Uterus (tissue), 4 donors: ENCODE data around the gene POPDC2. TPM values are rescaled to one million over a fixed set of nuclear protein-coding genes. Genes with fewer than 3 reads are reported as not detected.
"Not testable (repeated sequence)": the region's sequence is repeated elsewhere in the genome, so short reads cannot be mapped to it uniquely, and the experiment has no call there.

Experiments
- DNase-seq, 2 donors: peaks; one replicate each; pipeline ENCODE4 v3.0.0-alpha.2; 2019 to 2020
- H3K27ac ChIP-seq, 2 donors: fragments of 200-600 bp; sonication (generic); 1 replicate in 1 of 2; 2 replicates in 1 of 2; pipeline ENCODE4 v1.5.1; 2016 to 2018
- H3K27me3 ChIP-seq, 2 donors: fragments of 200-600 bp; sonication (generic); one replicate each; pipeline ENCODE4 v1.5.1; 2018 to 2019; ENCODE audit warnings: control low read depth in 1 of 2
- H3K36me3 ChIP-seq, 2 donors: fragments of 200-600 bp; sonication (generic); one replicate each; pipeline ENCODE4 v1.5.1; 2019; ENCODE audit warnings: control low read depth in 1 of 2
- H3K4me1 ChIP-seq, 2 donors: fragments of 200-600 bp; sonication (generic); one replicate each; pipeline ENCODE4 v1.5.1; 2018 to 2019; ENCODE audit warnings: control low read depth in 1 of 2
- H3K4me3 ChIP-seq, 2 donors: fragments of 200-600 bp; sonication (generic); 1 replicate in 1 of 2; 2 replicates in 1 of 2; pipeline ENCODE4 v1.5.1; 2018 to 2019; ENCODE audit warnings: mild to moderate bottlenecking in 1 of 2
- H3K9me3 ChIP-seq, 2 donors: fragments of 200-600 bp; sonication (generic); one replicate each; pipeline ENCODE4 v1.5.1; 2019; ENCODE audit warnings: control low read depth in 1 of 2
- CTCF ChIP-seq, 4 experiments: fragments of 200-600 bp in 2 of 4; fragments of 450-650 bp in 2 of 4; sonication (generic) in 2 of 4; IDR thresholded peaks; one replicate each; pipeline ENCODE4 v1.5.1; 2016 to 2019; ENCODE audit warnings: antibody characterized with exemption in 4 of 4, mild to moderate bottlenecking in 2 of 4, moderate library complexity in 1 of 4
- POLR2A ChIP-seq, 2 donors: fragments of 450-650 bp; IDR thresholded peaks; one replicate each; pipeline ENCODE4 v1.6.1; 2016; ENCODE audit warnings: antibody characterized with exemption in 2 of 2, mild to moderate bottlenecking in 1 of 2, moderate library complexity in 1 of 2
- intact Hi-C: fragments of 100-400 bp; cut with DNase I; formaldehyde crosslinking; loops from one replicate; pipeline ENCODE4 v1.15.1; 2023; ENCODE audit warnings: low total_unique reads
- total RNA-seq, 4 donors: library from RNA; depleted of rRNA in 3 of 4; stranded (reverse); fragments of >200 nt in 3 of 4; gene quantifications; one replicate each; pipeline versions ENCODE4 v1.1.0 to v1.2.4, GENCODE V29; 2014 to 2023
- donor health status: DM: yes; HTN: yes; CAD: no.

POPDC2 gene
- total RNA-seq, 4 donors from 2014 or later = 4.9 to 35.3 (median 7.9) TPM

- intact Hi-C loops = no loop called here
- no peaks in the 10 kb centered on the region for H3K4me1 ChIP-seq
- H3K27ac ChIP-seq = no peak overlapping the region
- TF ChIP-seq CTCF (IDR thresholded peaks at IDR 0.05) = no peak
- no peaks in the 10 kb centered on the region for H3K36me3 ChIP-seq
- no peaks in the 10 kb centered on the region for H3K27me3 ChIP-seq
- DNase-seq = no peak
- no peaks in the 10 kb centered on the region for H3K9me3 ChIP-seq
- no peak overlapping the region for H3K4me3 ChIP-seq
Observed at GRCh38 chr3:119596398-119596797, 64.0 kb downstream of the POPDC2 start.

- DNase-seq = no peak
- no peak for TF ChIP-seq POLR2A (IDR thresholded peaks at IDR 0.05)
- TF ChIP-seq CTCF (IDR thresholded peaks at IDR 0.05) = no peak
- intact Hi-C loops = no loop called here
- H3K9me3 ChIP-seq = no peaks in the 10 kb centered on the region
- no peak overlapping the region for H3K4me3 ChIP-seq
- no peaks in the 10 kb centered on the region for H3K36me3 ChIP-seq
- H3K27ac ChIP-seq = no peak overlapping the region
- no peaks in the 10 kb centered on the region for H3K4me1 ChIP-seq
- H3K27me3 ChIP-seq = no peaks in the 10 kb centered on the region
Observed at GRCh38 chr3:119595639-119596334, 64.6 kb downstream of the POPDC2 start.

GRCh38 chr3:119594929-119595328 is 65.5 kb downstream of the POPDC2 start:
- H3K27ac ChIP-seq, H3K9me3 ChIP-seq, H3K4me3 ChIP-seq, H3K27me3 ChIP-seq, H3K36me3 ChIP-seq, intact Hi-C loops, DNase-seq, H3K4me1 ChIP-seq: not testable (repeated sequence)

- Histone ChIP-seq H3K27ac (no peak overlapping the region), H3K9me3 (no peaks in the 10 kb centered on the region), H3K4me1 (no peaks in the 10 kb centered on the region), H3K27me3 (no peaks in the 10 kb centered on the region), H3K4me3 (no peak overlapping the region), H3K36me3 (no peaks in the 10 kb centered on the region)
- intact Hi-C loops = no loop called here
- DNase-seq = no peak
- no peak for TF ChIP-seq CTCF (IDR thresholded peaks at IDR 0.05)
- no peak for TF ChIP-seq POLR2A (IDR thresholded peaks at IDR 0.05)
Observed at GRCh38 chr3:119594066-119594465, 66.3 kb downstream of the POPDC2 start.

GRCh38 chr3:119592861-119593260 is 67.5 kb downstream of the POPDC2 start:
- Histone ChIP-seq H3K4me1 (no peaks in the 10 kb centered on the region), H3K36me3 (no peaks in the 10 kb centered on the region), H3K27me3 (no peaks in the 10 kb centered on the region), H3K9me3 (no peaks in the 10 kb centered on the region), H3K27ac (no peak overlapping the region), H3K4me3 (no peak overlapping the region)
- intact Hi-C loops = no loop called here
- TF ChIP-seq POLR2A (IDR thresholded peaks at IDR 0.05) = no peak
- no peak for TF ChIP-seq CTCF (IDR thresholded peaks at IDR 0.05)
- DNase-seq = no peak

Other genes with a start within 250 kb of the POPDC2 start
- gene TMEM39A, start 197.0 kb downstream of the POPDC2 start, total RNA-seq = 100 to 1,000 TPM in 1 of 4 donors, 10 to 100 TPM in 3; 23.2 to 136 (median 67.1) TPM
- 10 to 100 TPM in 2 of 4 donors, 1 to 10 TPM in 2; 4.4 to 31.9 (median 15.6) TPM for gene POGLUT1, start 191.6 kb downstream of the POPDC2 start, total RNA-seq
- 10 to 100 TPM; 15.1 to 83.4 (median 31.4) TPM for gene TIMMDC1, start 162.0 kb downstream of the POPDC2 start, total RNA-seq
- 1 to 10 TPM in 2 of 4 donors, under 1 TPM in 1, not detected in 1; 0.14 to 2.9 (median 1.1) TPM for gene CD80, start 101.0 kb downstream of the POPDC2 start, total RNA-seq
- 10 to 100 TPM in 2 of 4 donors, 1 to 10 TPM in 2; 2.6 to 14.7 (median 7.1) TPM for gene ADPRH, start 81.1 kb downstream of the POPDC2 start, total RNA-seq
- gene PLA1A, start 62.7 kb downstream of the POPDC2 start, total RNA-seq = 10 to 100 TPM in 3 of 4 donors, not detected in 1; 11.9 to 37.1 (median 16.5) TPM
- gene COX17, start 16.8 kb upstream of the POPDC2 start, total RNA-seq = 10 to 100 TPM in 2 of 4 donors, 1 to 10 TPM in 2; 3.1 to 56.5 (median 23.1) TPM
- 10 to 100 TPM in 3 of 4 donors, 1 to 10 TPM in 1; 9.1 to 58.4 (median 28.5) TPM for gene CFAP91, start 42.4 kb upstream of the POPDC2 start, total RNA-seq
- gene NR1I2, start 121.5 kb upstream of the POPDC2 start, total RNA-seq = under 1 TPM in 2 of 4 donors, not detected in 2; 0.21 to 0.62 TPM